Bronchial epithelial cell (primary cell): ENCODE results near the gene SHISA9. TPM values are rescaled to one million over a fixed set of nuclear protein-coding genes. Genes with fewer than 3 reads are reported as not detected.

Experiments
- DNase-seq: peaks from one replicate; pipeline ENCODE4 v3.0.0-alpha.2; 2010; ENCODE audit warnings: low read depth
- FAIRE-seq: peaks from 2 replicates; lab custom pipeline; 2011; peaks lifted over from hg19 to GRCh38; lab: Jason Lieb, UNC
- H3K27me3 ChIP-seq: 2 replicates; pipeline ENCODE4 v1.5.1; 2011; ENCODE audit warnings: low read length; ENCODE audit not compliant: control insufficient read depth, insufficient read depth
- H3K36me3 ChIP-seq: 2 replicates; pipeline ENCODE4 v1.5.1; 2011; ENCODE audit warnings: low read length; ENCODE audit not compliant: control insufficient read depth, insufficient read depth
- H3K4me3 ChIP-seq: 2 replicates; pipeline ENCODE4 v1.5.1; 2011; ENCODE audit warnings: mild to moderate bottlenecking, low read depth, low read length, control low read depth
- total RNA-seq: library from RNA; depleted of rRNA; stranded (reverse); fragments of >200 nt; gene quantifications from 2 replicates; pipeline ENCODE4 v1.2.1, GENCODE V29; 2014
- TF ChIP-seq, protein P1 (sequence below): IDR thresholded peaks from 2 replicates; pipeline ENCODE4 v1.5.1; 2011; ENCODE audit warnings: mild to moderate bottlenecking, moderate library complexity, low read length, control low read depth, inconsistent platforms; ENCODE audit not compliant: insufficient read depth, severe bottlenecking

SHISA9 gene
- total RNA-seq, 1 donor from 2014 or later, result under 0.01 TPM

DNA sequence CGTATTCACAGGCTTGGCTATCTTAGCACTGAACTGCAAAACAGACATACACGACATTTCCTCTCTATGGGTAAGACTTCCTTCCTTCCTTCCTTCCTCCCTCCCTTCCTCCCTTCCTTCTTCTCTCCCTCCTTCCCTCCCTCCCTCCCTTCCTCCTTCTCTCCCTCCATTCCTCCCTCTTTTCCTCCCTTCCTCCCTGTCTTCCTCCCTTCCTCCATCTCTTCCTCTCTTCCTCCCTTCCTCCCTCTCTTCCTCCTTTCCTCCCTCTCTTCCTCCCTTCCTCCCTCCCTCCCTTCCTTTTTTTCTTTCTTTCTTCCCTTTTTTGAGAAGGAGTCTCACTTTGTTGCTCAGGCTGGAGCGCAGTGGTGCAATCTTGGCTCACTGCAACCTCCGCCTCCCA, 22.4 kb upstream of the SHISA9 start:
- TF ChIP-seq, protein P1, sequence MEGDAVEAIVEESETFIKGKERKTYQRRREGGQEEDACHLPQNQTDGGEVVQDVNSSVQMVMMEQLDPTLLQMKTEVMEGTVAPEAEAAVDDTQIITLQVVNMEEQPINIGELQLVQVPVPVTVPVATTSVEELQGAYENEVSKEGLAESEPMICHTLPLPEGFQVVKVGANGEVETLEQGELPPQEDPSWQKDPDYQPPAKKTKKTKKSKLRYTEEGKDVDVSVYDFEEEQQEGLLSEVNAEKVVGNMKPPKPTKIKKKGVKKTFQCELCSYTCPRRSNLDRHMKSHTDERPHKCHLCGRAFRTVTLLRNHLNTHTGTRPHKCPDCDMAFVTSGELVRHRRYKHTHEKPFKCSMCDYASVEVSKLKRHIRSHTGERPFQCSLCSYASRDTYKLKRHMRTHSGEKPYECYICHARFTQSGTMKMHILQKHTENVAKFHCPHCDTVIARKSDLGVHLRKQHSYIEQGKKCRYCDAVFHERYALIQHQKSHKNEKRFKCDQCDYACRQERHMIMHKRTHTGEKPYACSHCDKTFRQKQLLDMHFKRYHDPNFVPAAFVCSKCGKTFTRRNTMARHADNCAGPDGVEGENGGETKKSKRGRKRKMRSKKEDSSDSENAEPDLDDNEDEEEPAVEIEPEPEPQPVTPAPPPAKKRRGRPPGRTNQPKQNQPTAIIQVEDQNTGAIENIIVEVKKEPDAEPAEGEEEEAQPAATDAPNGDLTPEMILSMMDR, result no peak
- FAIRE-seq, result no peak
- DNase-seq, result no peak
- Histone ChIP-seq H3K36me3 (no peaks in the 10 kb centered on the region), H3K27me3 (no peaks in the 10 kb centered on the region), H3K4me3 (no peak overlapping the region)

DNA sequence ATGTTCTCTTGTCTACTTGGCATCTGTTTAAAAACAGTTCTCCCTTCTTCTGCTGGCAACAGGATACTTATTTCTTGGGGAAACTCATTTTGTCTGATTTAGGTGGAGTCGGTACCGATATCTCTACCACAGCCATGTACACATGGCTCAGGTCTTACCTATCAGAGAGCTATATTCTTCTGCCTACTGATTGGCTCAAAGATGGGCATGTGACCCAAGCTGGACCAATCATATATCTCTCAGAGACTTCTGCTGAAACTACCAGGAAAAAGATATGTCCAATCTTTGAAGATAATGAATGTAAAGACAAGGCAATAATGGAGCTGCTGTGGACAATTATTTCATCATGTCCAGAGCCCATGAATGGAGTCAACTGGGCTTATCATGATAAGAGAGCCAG, 21.6 kb upstream of the SHISA9 start:
- DNase-seq (no peak), FAIRE-seq (no peak)
- Histone ChIP-seq H3K36me3 (no peaks in the 10 kb centered on the region), H3K4me3 (no peak overlapping the region), H3K27me3 (no peaks in the 10 kb centered on the region)
- TF ChIP-seq, protein P1, result no peak

DNA sequence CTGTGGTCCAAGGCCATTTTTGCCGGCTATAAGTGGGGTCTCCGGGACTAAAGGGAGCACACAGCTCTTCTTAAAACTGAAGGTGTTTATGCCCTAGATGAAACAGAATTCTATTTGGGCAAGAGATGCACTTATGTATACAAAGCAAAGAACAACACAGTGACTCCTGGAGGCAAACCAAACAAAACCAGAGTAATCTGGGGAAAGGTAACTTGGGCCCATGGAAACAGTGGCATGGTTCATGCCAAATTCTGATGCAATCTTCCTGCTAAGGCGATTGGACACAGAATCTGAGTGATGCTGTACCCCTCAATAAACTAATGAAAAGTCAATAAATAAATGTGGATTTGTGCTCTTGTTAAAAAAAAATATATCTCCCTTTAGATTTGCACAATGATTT, 20.2 kb upstream of the SHISA9 start:
- DNase-seq, result no peak
- Histone ChIP-seq H3K4me3 (no peak overlapping the region), H3K27me3 (no peaks in the 10 kb centered on the region), H3K36me3 (no peaks in the 10 kb centered on the region)
- TF ChIP-seq, protein P1, result no peak
- no peak for FAIRE-seq

DNA sequence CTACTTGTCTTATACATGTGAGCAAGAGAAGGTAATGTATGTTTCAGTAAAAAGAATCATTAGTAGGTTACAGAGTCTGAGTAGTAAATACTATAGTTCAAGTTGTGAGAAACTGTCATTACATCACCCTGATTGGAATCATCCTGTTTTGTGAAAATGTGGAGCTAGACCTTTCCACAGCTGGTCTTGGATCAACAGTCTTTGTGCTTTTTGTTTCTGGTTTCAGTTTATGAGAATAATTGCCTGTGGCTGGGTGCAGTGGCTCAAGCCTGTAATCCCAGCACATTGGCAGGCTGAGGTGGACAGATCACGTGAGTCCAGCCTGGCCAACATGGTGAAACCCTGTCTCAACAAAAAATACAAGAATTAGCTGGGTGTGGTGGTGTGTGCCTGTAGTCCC, 19.7 kb upstream of the SHISA9 start:
- no peak overlapping the region for H3K4me3 ChIP-seq
- FAIRE-seq (no peak), DNase-seq (no peak)
- no peaks in the 10 kb centered on the region for H3K27me3 ChIP-seq
- no peaks in the 10 kb centered on the region for H3K36me3 ChIP-seq
- TF ChIP-seq, protein P1, result no peak

DNA sequence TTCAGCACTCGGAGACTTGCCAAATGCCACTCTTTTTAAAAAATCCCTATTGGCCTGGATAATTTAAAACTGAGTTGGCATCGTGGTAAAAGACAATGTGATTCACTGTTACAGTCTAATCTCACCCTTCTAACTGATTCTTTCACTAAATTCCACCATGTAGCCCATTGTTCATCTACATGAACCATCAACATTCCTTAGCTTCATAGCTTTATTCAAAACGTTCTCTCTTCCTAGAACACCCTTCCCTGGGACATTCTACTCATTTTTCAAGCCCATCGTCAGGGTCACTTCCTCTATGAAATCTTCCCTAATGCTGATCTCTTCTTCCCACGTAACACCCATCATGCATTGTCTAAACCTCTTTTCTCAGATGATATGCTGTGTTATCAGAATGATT, 15.7 kb upstream of the SHISA9 start:
- TF ChIP-seq, protein P1, result no peak
- FAIRE-seq (no peak), DNase-seq (no peak)
- no peaks in the 10 kb centered on the region for H3K36me3 ChIP-seq
- H3K27me3 ChIP-seq, result no peaks in the 10 kb centered on the region
- H3K4me3 ChIP-seq, result no peak overlapping the region

DNA sequence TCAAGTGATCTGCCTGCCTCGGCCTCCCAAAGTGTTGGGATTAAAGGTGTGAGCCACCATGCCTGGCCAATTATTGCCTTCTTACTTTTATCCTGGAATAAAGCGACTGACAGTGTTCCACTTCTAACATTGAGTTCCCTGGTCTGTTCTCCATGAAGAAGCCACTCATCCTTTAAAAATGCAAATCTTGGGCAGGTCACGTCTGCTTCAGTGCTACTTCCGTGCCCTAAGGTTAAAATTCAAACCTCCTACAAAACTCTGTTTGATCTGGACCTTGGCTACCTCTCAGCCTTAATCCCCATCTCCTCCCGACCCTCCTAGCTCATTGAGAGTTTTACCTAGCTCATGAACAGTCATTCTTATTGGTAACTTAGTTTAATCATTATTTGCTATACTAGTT, 9.6 kb upstream of the SHISA9 start:
- no peak for FAIRE-seq
- DNase-seq, result no peak
- H3K27me3 ChIP-seq, result no peaks in the 10 kb centered on the region
- H3K36me3 ChIP-seq, result no peaks in the 10 kb centered on the region
- TF ChIP-seq, protein P1, result no peak
- no peak overlapping the region for H3K4me3 ChIP-seq
